SJSA1 (cell line): ENCODE results near the gene TAF3. TPM values are rescaled to one million over a fixed set of nuclear protein-coding genes. Genes with fewer than 3 reads are reported as not detected.

Source experiments
- DNase-seq, 2 experiments: peaks; one replicate each; pipeline ENCODE4 v3.0.0-alpha.2; 2015 to 2020; ENCODE audit warnings: low spot score in 2 of 2, low read depth in 1 of 2
- H3K27ac ChIP-seq: fragments of 250-450 bp; sonication (Bioruptor Pico); 2 replicates; pipeline ENCODE4 v1.5.1; 2020; ENCODE audit warnings: mild to moderate bottlenecking, moderate library complexity
- H3K27me3 ChIP-seq: fragments of 250-450 bp; sonication (Bioruptor Pico); replicated peaks from 2 replicates; pipeline ENCODE4 v1.5.1; 2020; ENCODE audit warnings: mild to moderate bottlenecking, moderate library complexity
- H3K36me3 ChIP-seq: fragments of 250-450 bp; sonication (Bioruptor Pico); 2 replicates; pipeline ENCODE4 v1.5.1; 2020; ENCODE audit warnings: mild to moderate bottlenecking
- H3K4me1 ChIP-seq: fragments of 250-450 bp; sonication (Bioruptor Pico); replicated peaks from 2 replicates; pipeline ENCODE4 v1.6.1; 2021; ENCODE audit warnings: mild to moderate bottlenecking
- H3K4me3 ChIP-seq: fragments of 250-450 bp; sonication (Bioruptor Pico); 2 replicates; pipeline ENCODE4 v1.5.1; 2020; ENCODE audit warnings: mild to moderate bottlenecking
- H3K9me3 ChIP-seq: fragments of 250-450 bp; sonication (Bioruptor Pico); replicated peaks from 2 replicates; pipeline ENCODE4 v1.5.1; 2020; ENCODE audit warnings: mild to moderate bottlenecking
- total RNA-seq: library from RNA; depleted of rRNA; stranded (reverse); fragments of >200 nt; shearing (Covaris generic); gene quantifications from 2 replicates; pipeline ENCODE4 v1.2.3, GENCODE V29; 2014

Gene TAF3
- total RNA-seq, 1 experiment from 2014 or later = 4.4 TPM

GRCh38 chr10:8058274-8059111 is 240.2 kb downstream of the TAF3 start:
- Histone ChIP-seq H3K4me3 (no peak overlapping the region), H3K36me3 (no peaks in the 10 kb centered on the region), H3K27ac (no peak overlapping the region), H3K27me3 (no peaks in the 10 kb centered on the region), H3K4me1 (peaks cover 10% of the 10 kb centered on the region), H3K9me3 (no peaks in the 10 kb centered on the region)
- no peak for DNase-seq

DNA sequence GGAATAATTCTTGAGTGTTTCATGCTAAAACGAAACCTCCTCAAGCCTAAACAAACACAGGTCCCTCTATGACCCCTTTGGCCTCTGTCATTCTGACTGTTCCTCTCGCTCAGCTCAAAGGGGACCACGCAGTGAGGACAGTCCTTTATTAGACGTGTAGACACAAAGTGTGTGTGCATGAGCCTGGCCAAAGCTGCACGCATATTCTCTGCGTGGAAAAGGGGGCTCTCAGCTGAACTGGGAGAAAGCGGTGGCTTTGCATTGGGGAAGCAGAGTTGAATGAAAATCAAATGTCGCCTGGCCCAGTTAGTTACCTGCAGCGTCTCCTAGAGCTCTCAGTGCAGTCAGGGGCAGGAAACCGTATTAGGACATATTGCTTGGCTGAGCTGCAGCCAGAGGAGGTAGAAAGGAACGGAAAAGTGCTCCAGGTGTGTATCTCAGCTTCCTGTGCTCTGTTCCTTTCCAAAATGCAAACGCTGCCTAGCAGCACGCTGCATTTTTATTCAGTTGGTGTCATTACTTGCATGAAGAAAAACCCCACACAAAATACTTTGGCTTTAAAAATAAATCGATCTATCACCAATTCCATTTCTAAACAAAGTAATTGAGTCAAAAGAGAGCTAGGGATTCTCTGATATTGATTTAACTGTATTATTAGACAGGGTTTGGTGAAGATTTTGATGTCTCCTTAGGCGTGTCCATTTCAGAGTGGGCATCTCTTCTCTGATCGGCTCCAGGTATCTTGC is 241.1 kb downstream of the TAF3 start:
- Histone ChIP-seq H3K27ac (no peak overlapping the region), H3K4me1 (peaks cover 4% of the 10 kb centered on the region), H3K9me3 (no peaks in the 10 kb centered on the region), H3K27me3 (no peaks in the 10 kb centered on the region), H3K4me3 (no peak overlapping the region), H3K36me3 (no peaks in the 10 kb centered on the region)
- DNase-seq = no peak

- DNase-seq = peak in 1 of 2 experiments; percentile 22
- H3K36me3 ChIP-seq = no peaks in the 10 kb centered on the region
- H3K9me3 ChIP-seq = no peaks in the 10 kb centered on the region
- no peak overlapping the region for H3K27ac ChIP-seq
- H3K4me1 ChIP-seq = no peaks in the 10 kb centered on the region; the same call in 1 of the 2 replicates
- no peak overlapping the region for H3K4me3 ChIP-seq
- no peaks in the 10 kb centered on the region for H3K27me3 ChIP-seq
Observed at GRCh38 chr10:8060010-8060703, 241.9 kb downstream of the TAF3 start.

DNA sequence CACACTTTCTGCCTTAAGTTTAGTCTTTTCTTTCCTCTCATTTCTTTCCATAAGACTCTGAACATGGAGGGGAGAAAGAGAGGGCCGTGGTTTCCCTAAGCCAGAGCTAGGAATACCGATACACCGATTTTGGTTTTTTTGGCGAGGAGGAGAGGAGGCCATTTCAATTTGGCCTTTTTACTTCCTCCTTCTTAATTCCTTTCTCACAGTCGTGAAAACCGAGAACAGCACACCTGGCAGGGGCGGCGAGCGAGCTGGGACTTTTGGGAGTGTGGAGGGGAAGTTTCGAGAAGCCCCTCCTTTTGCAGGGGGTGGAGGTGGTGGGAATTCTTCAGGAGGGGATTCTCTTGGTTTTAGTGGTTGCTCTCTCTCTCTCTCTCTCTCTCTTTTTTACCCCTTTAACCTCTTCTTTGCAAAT is 242.4 kb downstream of the TAF3 start:
- H3K27me3 ChIP-seq = no peaks in the 10 kb centered on the region
- DNase-seq = no peak
- no peak overlapping the region for H3K4me3 ChIP-seq
- peaks cover 3% of the 10 kb centered on the region; the same call in 1 of the 2 replicates for H3K4me1 ChIP-seq
- H3K9me3 ChIP-seq = no peaks in the 10 kb centered on the region
- H3K27ac ChIP-seq = no peak overlapping the region
- no peaks in the 10 kb centered on the region for H3K36me3 ChIP-seq

- Histone ChIP-seq H3K4me1 (0 out of 2 replicates have a peak, but pooled peaks cover 6% of the 10 kb centered on the region), H3K9me3 (no peaks in the 10 kb centered on the region), H3K36me3 (no peaks in the 10 kb centered on the region; the same call in 1 of the 2 replicates), H3K27ac (no peak overlapping the region), H3K27me3 (no peaks in the 10 kb centered on the region), H3K4me3 (no peak overlapping the region)
- DNase-seq = no peak
Observed at GRCh38 chr10:8061274-8062211, 243.2 kb downstream of the TAF3 start.

GRCh38 chr10:8063128-8063908 is 245.0 kb downstream of the TAF3 start:
- Histone ChIP-seq H3K9me3 (no peaks in the 10 kb centered on the region), H3K4me3 (no peak overlapping the region), H3K27me3 (no peaks in the 10 kb centered on the region), H3K27ac (no peak overlapping the region), H3K4me1 (0 out of 2 replicates have a peak, but pooled peaks cover 6% of the 10 kb centered on the region), H3K36me3 (no peaks in the 10 kb centered on the region; the same call in 1 of the 2 replicates)
- DNase-seq = no peak

DNA sequence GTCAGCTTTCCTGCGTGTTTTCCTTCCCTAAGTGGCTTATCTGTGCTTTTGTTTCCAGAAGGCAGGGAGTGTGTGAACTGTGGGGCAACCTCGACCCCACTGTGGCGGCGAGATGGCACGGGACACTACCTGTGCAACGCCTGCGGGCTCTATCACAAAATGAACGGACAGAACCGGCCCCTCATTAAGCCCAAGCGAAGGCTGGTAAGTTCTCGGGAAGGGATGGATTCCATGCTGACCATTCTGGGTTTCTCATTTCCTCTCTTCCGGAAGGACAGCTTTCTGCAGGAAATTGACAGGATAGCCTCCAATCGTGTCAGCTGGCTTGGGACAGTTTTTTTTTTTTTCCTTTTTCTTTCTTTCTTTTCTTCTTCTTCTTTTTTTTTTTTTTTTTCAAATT is 245.6 kb downstream of the TAF3 start:
- Histone ChIP-seq H3K27me3 (no peaks in the 10 kb centered on the region), H3K9me3 (no peaks in the 10 kb centered on the region), H3K27ac (no peak overlapping the region), H3K36me3 (no peaks in the 10 kb centered on the region; the same call in 1 of the 2 replicates), H3K4me3 (no peak overlapping the region), H3K4me1 (peaks cover 6% of the 10 kb centered on the region; the same call in 1 of the 2 replicates)
- no peak for DNase-seq

DNA sequence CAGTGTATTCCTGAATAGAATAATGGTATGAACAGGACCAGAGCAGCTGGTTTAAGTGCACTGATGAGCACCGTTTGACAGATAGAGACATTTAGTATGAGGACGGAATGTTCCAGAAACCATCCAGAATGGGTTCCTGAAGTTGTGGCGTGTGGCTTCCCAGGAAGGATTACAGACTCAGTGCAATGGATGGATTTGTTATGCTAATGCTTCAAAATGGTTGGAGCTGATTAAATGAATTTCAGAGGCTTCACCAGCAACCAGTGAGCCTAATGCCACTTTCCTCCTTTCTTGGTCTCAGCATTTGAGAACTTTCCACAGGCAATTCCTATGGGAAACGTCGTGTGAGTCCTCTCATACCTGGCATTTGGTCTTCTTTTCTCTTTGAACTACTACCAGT is 246.1 kb downstream of the TAF3 start:
- Histone ChIP-seq H3K27me3 (no peaks in the 10 kb centered on the region), H3K4me3 (no peak overlapping the region), H3K27ac (no peak overlapping the region), H3K9me3 (no peaks in the 10 kb centered on the region), H3K4me1 (peaks cover 10% of the 10 kb centered on the region), H3K36me3 (no peaks in the 10 kb centered on the region; the same call in 1 of the 2 replicates)
- DNase-seq = no peak

DNA sequence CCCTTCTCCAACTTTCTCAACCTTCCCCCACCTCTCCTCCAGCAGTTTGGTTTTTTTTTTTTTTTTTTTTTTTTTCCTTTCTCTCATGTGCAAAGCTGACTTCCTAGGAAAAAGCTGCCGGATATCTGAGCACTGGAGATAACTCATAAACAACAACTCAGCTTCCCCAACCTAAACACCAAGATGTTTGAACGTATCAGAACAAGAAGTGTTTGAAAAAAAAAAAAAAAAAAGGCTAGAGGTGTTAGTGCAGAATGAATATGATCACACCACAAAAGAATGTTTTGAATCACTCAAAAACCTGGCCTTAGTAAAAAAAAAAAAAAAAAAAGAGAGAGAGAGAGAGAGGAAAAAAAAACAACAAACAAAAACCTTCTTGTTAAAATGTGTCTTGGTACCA is 247.3 kb downstream of the TAF3 start:
- Histone ChIP-seq H3K4me1 (peaks cover 16% of the 10 kb centered on the region), H3K9me3 (no peaks in the 10 kb centered on the region), H3K4me3 (no peak overlapping the region), H3K36me3 (no peaks in the 10 kb centered on the region; the same call in 1 of the 2 replicates), H3K27ac (no peak overlapping the region), H3K27me3 (no peaks in the 10 kb centered on the region)
- DNase-seq = no peak

- DNase-seq = no peak
- Histone ChIP-seq H3K4me1 (peaks cover 16% of the 10 kb centered on the region), H3K27me3 (no peaks in the 10 kb centered on the region), H3K36me3 (no peaks in the 10 kb centered on the region; the same call in 1 of the 2 replicates), H3K27ac (no peak overlapping the region), H3K4me3 (no peak overlapping the region), H3K9me3 (no peaks in the 10 kb centered on the region)
Observed at GRCh38 chr10:8066124-8066523, 247.8 kb downstream of the TAF3 start.
